HG03280 (cell line): ENCODE measurements around the gene HVCN1.

Source experiments
- ATAC-seq: cut with Tn5 transposase; IDR thresholded peaks from one replicate; pipeline ENCODE4 v1.9.1; 2021; ENCODE audit warnings: mild to moderate bottlenecking, moderate library complexity; ENCODE audit not compliant: unreplicated experiment

HVCN1 gene

DNA sequence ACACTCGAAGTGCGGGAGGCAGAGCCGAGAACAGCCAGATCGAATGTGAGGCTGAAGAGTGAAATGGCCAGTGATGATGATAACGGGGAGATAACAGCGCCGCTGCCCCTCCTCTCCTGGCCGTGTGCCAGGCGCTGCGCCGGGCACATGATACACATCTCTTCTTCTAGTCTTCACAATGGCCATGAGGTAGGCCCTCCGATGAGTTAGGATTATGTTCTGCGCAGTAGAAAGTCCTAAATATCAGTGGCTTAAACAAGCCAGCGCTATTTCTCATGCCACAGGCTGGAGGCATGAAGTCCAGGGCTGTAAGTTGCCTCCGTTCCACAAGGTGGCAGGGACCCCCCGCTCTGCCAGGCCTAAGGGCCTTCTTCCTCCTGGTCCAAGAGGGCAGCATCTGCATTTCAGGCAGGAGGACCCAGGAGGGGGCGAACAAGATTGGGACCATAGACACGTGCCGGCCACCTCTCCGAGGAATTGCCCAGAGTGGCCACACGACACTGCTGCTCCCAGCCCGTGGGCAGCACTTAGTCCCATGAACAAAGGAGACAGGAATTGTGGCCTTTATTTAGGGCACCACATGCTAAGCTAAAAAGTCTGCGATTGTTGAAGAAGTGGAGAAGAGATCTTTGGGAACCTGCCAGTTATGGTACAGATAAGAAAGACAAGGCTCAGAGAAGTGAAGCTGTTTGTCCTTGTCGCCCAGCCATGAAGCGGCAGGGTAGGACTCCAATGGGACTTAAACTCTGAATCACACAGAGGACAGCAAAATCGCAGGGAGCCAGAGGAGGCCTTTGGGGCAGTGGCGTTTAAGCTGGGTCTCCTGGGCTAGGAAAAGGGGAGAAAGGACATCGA lies 10.9 kb upstream of the HVCN1 start:
- no peak for ATAC-seq

DNA sequence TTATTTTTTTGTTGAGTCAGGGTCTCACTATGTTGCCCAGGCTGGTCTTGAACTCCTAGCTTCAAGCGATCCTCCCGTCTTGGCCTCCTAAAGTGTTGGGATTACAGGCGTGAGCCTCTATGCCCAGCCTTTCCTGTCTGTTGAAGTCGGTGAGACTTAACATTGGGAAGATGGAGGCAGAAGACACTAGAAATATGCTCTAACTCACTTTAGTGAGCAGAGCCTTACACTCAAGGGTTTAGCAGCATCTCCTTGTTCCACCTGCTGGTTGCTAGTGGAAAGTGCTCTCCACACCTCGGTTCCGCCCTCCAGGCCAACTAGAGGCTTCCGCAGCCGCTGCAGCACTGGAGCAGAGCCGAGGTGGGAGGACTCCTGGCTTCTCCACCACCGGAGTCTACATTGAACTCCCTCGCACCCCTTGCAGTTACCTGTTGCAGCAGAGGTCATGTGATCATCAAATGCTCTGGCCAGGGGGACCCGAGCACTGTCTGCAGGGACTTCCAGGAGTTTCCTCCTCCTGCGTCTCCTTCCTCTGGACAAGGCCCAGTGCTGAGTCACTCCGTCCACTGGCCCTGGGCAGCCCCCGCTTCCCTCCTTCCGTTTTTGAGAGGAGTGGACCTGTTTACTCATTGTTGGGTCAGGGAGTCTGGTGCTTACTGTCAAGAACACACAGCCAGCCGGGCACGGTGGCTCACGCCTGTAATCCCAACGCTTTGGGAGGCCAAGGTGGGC lies 9.4 kb upstream of the HVCN1 start:
- ATAC-seq = peak; percentile 87

DNA sequence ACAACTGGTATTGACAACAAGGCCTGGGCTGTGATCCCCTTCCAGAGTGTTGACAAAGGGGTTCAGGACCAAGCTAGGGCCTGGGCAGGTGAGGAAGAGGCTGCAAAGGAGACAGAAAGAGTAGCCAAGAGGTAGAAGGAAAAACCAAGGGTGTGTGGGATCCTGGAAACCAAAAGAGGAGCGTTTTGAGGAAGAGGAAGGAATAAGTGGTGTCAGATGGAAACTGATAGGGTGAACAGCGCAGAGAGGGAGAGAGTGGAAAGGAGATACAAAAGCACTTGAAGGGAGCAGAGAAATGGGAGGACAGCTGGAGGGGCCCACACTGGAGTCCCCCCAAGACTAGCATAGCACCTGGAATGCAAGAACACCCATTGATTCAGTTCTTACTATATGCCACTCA lies 8.3 kb upstream of the HVCN1 start:
- no peak for ATAC-seq

DNA sequence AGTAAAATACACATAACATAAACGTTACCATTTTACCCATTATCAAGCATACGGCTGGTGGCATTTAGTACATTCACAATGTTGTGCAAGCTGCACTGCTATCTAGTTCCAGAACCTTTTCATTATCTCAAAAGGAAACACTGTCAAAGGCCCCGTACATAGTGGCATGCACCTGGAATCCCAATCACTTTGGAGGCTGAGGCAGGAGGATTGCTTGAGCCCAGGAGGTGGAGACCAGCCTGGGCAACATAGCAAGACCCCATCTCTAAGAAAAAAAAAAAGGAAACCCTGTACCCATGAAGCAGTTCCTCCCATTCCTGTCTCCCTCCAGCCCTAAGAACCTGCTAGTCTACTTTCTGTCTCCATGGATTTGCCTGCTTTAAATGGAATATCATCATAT lies 7.4 kb upstream of the HVCN1 start:
- no peak for ATAC-seq

DNA sequence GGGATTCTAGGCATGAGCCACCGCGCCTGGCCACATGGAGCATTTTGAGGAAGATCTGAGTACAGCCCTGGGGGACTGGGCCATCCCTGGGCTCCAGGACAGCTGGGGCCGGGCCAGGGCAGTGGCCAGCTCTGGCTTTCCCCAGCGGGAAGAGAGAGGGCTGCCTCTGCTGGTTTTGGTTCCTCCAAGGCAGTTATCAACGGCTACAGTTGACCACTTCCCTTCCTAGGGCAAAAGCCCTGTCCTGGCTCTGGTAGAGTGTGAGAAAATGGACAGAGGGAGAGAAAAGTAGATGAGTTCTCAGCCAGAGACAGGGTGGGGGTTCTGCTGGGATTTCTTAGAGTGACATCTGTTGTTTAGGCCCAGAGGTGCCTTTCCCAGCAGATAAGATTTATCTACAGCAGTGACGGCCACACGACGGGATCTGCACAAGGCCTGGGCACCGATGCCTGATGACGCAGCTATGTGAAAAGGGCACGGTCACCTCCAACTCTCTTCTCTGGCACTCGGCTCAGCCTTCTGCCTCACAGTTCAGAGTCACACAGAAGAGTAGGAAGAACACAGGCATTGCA lies 5.5 kb upstream of the HVCN1 start:
- no peak for ATAC-seq

DNA sequence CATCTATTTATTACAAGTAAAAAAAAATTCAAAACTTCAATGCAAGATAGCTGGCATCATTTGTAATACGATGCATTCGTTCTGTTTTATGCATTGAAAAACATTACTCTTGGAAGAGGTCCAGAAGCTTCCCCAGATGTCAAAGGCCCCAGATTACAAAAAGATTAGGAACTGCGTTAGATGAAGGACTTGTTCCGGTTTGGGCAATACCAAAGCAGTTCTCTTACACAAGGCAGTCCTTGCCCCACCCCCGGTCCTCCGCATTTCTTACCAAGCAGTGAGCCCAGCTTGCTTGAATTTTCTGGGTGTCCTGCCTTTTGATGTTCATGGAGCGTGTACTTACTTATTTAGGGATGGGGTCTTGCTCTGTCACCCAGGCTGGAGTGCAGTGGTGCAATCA lies 4.8 kb upstream of the HVCN1 start:
- no peak for ATAC-seq

DNA sequence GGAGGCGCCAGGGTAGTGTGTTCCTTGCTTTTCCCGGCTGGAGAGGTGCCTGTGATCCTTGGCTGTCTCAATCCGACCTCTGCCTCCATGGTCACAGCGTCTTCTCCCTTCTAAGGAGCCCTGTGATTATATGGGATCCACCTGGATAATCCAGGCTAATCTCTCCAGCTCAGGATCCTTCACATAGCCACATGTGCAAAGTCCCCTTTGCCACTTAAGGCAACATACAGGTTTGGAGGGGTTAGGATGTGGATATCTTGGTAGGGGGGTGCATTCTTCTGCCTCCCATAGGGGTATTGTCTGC lies 1.2 kb upstream of the HVCN1 start:
- no peak for ATAC-seq

DNA sequence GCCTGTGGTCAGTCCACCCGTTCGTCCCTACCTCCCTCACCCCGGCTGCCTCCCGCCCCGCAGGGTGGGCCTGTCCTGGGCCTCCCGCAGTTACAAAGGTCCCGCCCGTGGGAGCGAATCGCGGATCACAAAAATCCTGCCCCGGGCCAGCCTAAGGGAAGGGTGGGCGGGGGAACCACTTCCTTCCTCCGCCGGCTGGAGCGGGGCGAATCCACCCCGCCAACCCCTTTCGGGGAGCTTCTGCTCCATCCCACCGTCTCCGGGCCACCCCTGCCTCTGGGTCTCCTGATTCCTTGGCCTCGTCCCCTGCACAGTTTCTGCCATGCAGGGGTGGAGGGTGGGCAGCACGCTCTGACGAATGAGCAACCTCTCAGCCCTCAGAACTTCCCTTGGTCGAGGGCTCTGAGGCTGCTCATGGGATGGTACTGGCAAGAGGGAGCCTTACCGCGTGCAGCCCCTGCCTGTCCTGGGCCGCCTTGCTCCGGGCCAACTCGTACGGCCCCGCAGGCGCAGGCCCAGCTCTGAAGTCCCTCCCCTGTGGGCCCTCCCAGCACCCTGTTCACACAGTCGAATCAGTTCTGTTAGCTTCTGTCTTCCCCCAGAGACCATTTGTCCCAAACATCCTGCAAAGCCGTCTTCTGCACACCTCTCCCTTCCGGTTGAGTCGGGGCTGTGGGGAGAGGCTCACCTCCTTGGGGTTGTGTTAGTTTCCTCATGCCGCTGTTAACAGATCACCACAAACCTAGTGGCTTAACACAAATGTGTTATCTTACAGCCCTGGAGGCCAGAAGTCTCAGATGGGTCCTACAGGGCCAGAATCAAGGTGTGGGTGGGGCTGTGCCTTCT lies 589 bp upstream of the HVCN1 start:
- ATAC-seq = no peak

DNA sequence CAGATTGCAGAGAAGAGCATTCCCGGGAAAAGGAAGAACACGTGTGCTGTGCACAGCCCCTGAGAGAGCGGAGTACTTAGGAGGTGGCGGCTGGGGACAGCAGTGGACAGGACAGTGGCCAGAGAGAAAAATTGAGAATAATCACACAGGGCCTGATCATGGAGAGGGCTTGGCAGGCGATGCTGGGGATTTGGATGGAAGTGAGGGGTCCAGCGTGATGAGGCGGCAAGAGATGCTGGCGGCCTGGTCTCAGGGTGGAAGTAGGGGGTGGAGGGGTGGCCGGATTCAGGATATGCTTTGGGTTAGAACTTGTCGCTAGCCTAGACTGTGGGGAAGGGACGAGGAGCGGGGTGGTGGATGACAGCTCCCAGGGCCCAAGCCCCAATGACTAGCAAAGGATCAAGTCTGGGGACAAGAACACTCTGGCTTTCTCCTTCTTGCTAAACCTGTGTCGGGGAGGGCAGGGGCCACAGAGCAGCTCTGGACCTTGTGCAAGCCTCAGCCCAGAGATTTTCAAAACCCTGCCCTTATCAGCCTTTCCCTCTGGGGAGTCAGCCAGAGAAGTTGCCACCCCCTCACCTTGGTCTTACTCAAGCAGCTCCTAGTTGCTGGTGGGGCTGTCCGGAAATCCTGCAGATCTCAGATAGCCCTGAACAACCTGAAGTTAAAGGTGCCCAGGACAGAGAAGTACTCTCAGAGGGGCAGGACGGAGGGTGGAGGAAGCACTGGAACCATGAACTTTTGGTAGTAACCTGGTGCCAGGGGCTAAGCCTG lies 1.3 kb downstream of the HVCN1 start:
- ATAC-seq = no peak

DNA sequence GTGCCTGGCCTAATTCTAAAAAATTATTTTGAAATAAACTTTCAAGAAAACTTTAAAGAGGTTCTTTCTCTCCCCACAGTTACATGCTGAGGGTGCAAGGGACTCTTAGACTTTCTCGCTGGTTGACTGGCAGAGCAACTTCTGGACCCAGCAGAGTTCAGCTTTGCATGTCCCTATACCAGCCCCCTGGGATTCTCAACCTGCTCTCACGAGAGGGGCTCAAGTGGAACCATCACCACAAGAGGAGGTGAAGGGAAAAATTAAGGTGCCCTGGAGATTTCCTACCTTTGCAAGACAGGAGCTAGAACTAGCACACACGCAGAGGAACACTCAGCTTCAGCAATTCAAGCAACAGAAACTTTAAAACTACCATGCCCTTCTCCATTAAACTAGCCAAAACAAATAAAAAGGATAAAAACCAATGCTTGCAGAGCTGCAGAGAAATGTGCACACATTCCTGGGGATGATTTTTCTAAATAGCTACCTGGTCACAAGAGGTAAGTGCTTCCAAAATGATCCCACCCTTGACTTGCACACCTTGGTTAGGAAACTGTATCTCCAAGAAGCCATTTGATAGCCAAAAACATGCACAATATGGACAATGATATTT lies 2.5 kb downstream of the HVCN1 start:
- ATAC-seq = no peak

DNA sequence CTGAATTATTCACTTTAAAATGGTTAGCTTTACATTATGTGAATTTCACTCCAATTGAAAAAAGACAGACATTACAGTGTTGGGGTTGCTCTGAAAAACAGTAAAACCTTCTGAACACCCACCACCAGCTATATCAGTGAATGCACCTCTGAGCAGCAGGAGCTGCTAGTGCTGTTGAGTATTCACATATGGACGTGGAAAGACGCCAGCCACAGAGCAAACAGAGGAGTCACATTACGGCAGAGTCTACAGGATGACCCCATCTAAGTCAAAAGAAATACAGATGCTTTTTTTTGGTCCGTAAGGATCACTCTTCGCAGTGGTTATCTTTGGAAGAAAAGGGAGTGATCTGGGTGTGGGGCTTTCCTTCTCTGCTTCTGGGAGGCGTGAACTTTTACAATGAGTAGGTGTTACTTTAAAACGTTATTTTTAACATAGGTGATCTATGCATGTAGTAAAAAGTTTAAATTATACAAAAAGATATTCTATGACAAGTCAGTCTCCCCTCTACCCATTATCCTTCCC lies 4.5 kb downstream of the HVCN1 start:
- no peak for ATAC-seq

DNA sequence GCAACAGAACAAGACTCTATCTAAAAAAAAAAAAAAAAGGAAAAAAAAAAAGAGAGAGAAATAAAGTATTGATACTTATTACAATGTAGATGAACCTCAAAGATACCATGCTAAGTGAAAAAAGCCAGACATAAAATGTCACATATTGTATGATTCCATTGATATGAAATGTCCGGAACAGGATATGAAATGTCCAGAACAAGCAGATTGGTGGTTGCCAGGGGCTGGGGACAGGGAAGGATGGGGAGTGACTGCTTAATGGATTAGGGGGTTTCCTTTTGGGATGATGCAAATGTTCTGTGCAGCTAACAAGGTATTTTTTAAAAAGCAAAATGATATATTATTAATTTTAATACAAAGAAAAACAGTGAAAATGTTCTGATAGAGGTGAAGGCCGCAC lies 5.0 kb downstream of the HVCN1 start:
- ATAC-seq = no peak

DNA sequence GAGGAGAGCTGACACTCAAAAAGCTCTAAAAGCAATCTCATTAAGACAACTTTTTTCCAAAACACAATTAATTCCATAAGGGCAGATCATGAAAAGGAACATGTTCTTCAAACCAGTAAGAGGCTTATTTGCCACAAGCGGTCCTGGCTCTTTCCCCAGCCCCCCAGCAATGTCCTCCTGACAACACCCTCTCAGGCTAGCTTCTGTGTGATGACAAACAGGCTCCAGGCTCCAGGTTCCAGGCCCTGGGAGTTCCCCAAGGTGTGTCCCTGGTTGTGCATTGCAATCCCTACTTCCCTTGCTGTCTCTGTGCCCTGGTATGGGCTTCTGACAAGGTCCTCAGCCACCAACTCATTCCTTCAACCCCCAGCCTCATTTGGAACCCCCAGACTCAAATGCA lies 8.9 kb downstream of the HVCN1 start:
- ATAC-seq = no peak

DNA sequence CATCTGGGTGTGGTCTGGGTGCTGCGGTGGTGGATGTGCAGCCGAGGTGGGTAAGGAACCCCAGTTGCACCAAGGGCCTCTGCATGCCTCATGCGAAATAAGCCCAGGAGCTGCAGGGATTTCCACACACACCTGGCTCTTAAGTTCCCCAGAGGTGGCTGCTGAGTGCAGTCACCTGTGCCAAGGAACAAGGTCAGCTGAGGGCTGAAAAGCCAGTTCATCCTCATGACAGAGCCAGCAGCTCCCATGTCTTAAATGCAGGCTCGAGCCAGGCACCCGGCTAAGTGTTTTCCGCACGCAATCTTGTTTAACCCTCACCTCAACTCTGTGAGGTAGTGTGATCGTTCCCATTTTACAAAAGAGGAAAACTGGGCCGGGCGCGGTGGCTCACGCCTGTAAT lies 9.7 kb downstream of the HVCN1 start:
- ATAC-seq = no peak

DNA sequence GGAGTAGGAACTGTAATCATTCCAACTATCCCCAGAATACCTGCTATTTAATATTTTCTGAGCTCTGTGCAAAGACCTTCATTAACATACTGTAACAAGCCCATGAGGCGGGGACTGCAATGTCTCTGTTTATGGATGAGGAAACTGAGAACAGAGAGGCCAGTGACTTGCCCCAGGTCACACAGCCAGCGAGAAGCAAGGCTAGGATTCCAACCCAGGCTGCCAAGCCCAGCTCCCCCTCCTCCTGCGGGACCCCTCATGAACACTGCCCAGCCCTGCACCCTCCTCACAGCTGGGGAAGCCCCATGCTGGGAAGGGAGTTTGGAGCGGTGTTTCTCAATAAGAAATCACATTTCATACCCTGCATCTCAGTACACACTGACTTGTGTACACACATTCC lies 10.9 kb downstream of the HVCN1 start:
- no peak for ATAC-seq

DNA sequence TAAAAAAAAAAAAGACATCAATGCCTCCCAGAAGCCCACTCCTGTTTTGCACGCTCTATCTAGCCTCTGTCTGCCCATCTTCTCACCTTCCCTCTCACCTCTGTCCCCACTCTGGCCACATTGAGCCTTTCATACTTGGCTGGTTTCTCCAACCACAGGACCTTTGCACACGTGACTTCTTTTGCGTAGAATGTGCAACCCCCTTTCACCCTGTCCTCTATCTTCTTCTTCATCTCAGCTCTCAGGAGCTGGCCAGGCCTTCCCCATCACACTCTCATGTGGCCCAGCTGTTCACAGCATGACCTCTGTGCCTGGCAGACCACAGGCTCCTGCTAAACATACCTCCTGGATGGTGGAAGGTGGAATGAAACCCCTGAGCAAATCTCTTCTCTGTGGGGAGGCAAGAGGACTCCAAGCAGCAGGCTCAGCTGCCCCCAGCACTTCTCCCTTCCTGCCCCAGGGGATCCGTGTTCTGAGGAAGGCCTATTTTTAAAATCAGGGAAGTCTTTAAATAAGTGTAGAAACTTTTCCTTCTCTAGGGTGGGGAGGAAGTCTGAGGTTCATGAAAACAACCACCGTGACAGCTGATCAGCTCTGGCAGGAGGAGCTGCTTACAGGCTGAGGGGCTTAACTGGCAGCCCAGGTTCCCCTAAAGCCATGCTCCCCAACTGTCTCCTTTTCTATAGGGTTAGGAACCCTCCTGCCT lies 11.6 kb downstream of the HVCN1 start:
- peak; percentile 51 for ATAC-seq

DNA sequence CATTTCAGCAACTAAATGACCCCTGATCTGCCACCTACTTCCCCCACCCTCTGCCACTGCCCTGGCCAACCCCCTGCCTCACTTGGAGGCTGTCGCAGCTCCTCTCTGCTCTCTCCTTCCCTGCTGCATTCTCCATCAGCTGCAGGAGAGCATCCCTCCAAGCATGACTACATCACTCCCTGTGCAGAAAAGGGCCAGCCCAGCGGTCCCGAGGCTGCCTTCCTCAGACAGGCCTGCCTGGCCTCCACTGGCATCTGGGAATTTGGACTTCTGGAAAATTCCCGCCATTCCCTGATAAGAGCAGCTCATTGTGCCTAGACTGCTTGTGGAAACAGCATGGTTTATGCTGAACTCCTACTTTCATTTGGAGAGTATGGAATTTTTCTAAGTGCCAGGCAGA lies 12.7 kb downstream of the HVCN1 start:
- no peak for ATAC-seq

DNA sequence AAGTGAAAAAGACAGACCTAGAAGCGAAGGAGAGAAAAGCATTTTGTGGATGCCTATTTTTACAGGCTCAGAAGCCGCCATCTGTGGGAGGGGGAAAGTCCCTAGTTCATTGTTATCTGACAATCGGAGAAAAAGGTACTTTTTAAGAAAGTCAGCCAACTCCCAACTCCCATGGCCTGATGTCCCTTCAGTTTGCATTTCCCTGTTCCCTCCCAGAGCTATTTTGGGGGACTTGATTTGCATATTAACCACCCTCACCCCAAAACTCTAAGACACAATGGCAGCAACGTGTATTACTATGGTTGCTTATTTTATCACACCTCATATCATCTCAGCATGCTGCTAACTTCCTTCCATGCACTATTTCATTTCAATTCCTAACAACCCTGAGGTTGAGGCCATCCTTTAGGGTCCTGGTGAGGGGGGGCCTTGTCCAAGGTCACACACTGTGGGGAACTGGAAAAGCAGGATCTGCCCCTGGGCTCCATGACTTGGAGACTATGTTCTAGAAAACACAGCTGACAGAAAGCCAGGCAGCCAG lies 18.7 kb downstream of the HVCN1 start:
- ATAC-seq = peak; percentile 56

DNA sequence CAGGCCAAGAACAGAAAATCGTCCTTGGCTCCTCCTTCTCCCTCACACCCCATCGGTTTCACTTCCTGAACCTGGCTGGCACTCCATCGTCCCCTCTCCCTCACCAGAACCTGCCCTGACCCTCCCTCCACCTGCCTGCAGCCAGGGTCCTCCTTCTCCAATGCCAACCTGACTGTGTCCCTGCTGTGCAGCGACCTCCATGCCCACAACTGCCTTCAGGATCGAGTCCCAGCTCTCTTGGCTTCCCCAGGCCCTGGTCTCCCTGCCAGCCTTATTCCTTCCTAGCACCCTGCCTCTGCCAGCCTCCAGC lies 19.8 kb downstream of the HVCN1 start:
- peak; percentile 33 for ATAC-seq
